Limb (tissue), 2 donors: ENCODE measurements around the gene ANXA4.
"Not testable (repeated sequence)": the region's sequence is repeated elsewhere in the genome, so short reads cannot be mapped to it uniquely, and the experiment has no call there.

Source experiments
- DNase-seq, 2 donors: peaks; one replicate each; pipeline ENCODE4 v3.0.0-alpha.2; 2016; ENCODE audit errors: extremely low spot score in 2 of 2

ANXA4 gene

GRCh38 chr2:69776886-69777785 lies 35.2 kb downstream of the ANXA4 start:
- DNase-seq: no peak

- DNase-seq: no peak
These were observed 35.8 kb downstream of the ANXA4 start for GRCh38 chr2:69777786-69778105.

GRCh38 chr2:69779258-69780001 lies 37.5 kb downstream of the ANXA4 start:
- peak in 1 of 2 donors; percentile 10 for DNase-seq

GRCh38 chr2:69780921-69781320 lies 39.0 kb downstream of the ANXA4 start:
- DNase-seq: no peak

- DNase-seq: no peak
These were observed 39.7 kb downstream of the ANXA4 start for GRCh38 chr2:69781321-69782248.

GRCh38 chr2:69784228-69784627 lies 42.3 kb downstream of the ANXA4 start:
- DNase-seq: no peak

- DNase-seq: no peak
These were observed 43.4 kb downstream of the ANXA4 start for GRCh38 chr2:69785358-69785757.

- no peak for DNase-seq
These were observed 44.2 kb downstream of the ANXA4 start for GRCh38 chr2:69786052-69786560.

- peak; percentile 55 to 56 for DNase-seq
These were observed 47.3 kb downstream of the ANXA4 start for GRCh38 chr2:69789175-69789721.

GRCh38 chr2:69789772-69790600 lies 48.1 kb downstream of the ANXA4 start:
- DNase-seq: peak; percentile 18 to 39

- DNase-seq: no peak
These were observed 48.6 kb downstream of the ANXA4 start for GRCh38 chr2:69790601-69790959.

GRCh38 chr2:69791045-69791444 lies 49.1 kb downstream of the ANXA4 start:
- no peak for DNase-seq

- DNase-seq: no peak
These were observed 54.2 kb downstream of the ANXA4 start for GRCh38 chr2:69796174-69796573.

- no peak for DNase-seq
These were observed 55.3 kb downstream of the ANXA4 start for GRCh38 chr2:69797235-69797634.

- DNase-seq: no peak
These were observed 55.9 kb downstream of the ANXA4 start for GRCh38 chr2:69797836-69798289.

- peak; percentile 9 to 50 for DNase-seq
These were observed 56.5 kb downstream of the ANXA4 start for GRCh38 chr2:69798290-69798908.

- DNase-seq: peak; percentile 12 to 38
These were observed 57.1 kb downstream of the ANXA4 start for GRCh38 chr2:69798909-69799526.

GRCh38 chr2:69801745-69802290 lies 59.9 kb downstream of the ANXA4 start:
- DNase-seq: no peak

- DNase-seq: not testable (repeated sequence)
These were observed 60.9 kb downstream of the ANXA4 start for GRCh38 chr2:69802781-69803367.
